Heart right ventricle (tissue), 16 donors: ENCODE measurements around the gene GSTO1. TPM values are rescaled to one million over a fixed set of nuclear protein-coding genes. Genes with fewer than 3 reads are reported as not detected.

ENCODE experiments used
- ATAC-seq, 8 donors: fragments of 200-7000 bp; cut with Tn5 transposase; one replicate each; pipeline ENCODE4 v1.9.1; 2020; ENCODE audit warnings: mild to moderate bottlenecking in 8 of 8, moderate library complexity in 8 of 8, moderate number of reproducible peaks in 1 of 8
- DNase-seq, 2 donors: peaks; one replicate each; pipeline ENCODE4 v3.0.0-alpha.2; 2020
- H3K27ac ChIP-seq, 10 donors: fragments of 200-600 bp; sonication (generic) in 2 of 10; one replicate each; pipeline versions ENCODE4 v1.5.0 to v1.8.0; 2020 to 2022; ENCODE audit warnings: mild to moderate bottlenecking in 3 of 10
- H3K27me3 ChIP-seq, 7 donors: fragments of 200-600 bp; one replicate each; pipeline ENCODE4 v1.8.0; 2021 to 2022; ENCODE audit warnings: mild to moderate bottlenecking in 2 of 7
- H3K36me3 ChIP-seq, 9 donors: fragments of 200-600 bp; sonication (generic) in 1 of 9; one replicate each; pipeline versions ENCODE4 v1.5.0 to v1.8.0; 2020 to 2022; ENCODE audit warnings: mild to moderate bottlenecking in 2 of 9
- H3K4me1 ChIP-seq, 9 donors: fragments of 200-600 bp; sonication (generic) in 1 of 9; one replicate each; pipeline versions ENCODE4 v1.5.0 to v1.8.0; 2020 to 2022; ENCODE audit warnings: mild to moderate bottlenecking in 4 of 9
- H3K4me3 ChIP-seq, 10 donors: fragments of 200-600 bp; sonication (generic) in 2 of 10; one replicate each; pipeline versions ENCODE4 v1.5.0 to v1.8.0; 2020 to 2022; ENCODE audit warnings: mild to moderate bottlenecking in 7 of 10, moderate library complexity in 2 of 10
- H3K9me3 ChIP-seq, 11 donors: fragments of 200-600 bp in 10 of 11; sonication (generic) in 2 of 11; one replicate each; pipeline versions ENCODE4 v1.5.0 to v1.8.0; 2013 to 2022; ENCODE audit warnings: mild to moderate bottlenecking in 2 of 11, control low read depth in 1 of 11, moderate library complexity in 1 of 11
- WGBS, 2 donors: extraction: QIAGEN DNeasy Blood & Tissue Kit; methylation state at CpG; one replicate each; pipeline ENCODE4 v1.1.7; 2013; ENCODE audit warnings: inconsistent platforms in 1 of 2; 5-methylcytosine and 5-hydroxymethylcytosine counted together
- intact Hi-C, 10 donors: fragments of 100-400 bp; cut with DNase I; formaldehyde crosslinking; loops; one replicate each; pipeline versions ENCODE4 v1.11.1 to v1.14.2; 2022
- polyA plus RNA-seq, 2 donors: library from polyadenylated mRNA; stranded (reverse); fragments of 200-250 nt; gene quantifications; one replicate each; pipeline ENCODE4 v1.2.3, GENCODE V29; 2013
- total RNA-seq, 10 donors: library from RNA; stranded (reverse); fragmentation: NEBNext Ultra II Directional in 3 of 10; extraction: Animal tissue kit (Norgen Biotek cat#: 25700) in 3 of 10; gene quantifications; one replicate each; pipeline versions ENCODE4 v1.2.1 to v1.2.4, GENCODE V29; 2021 to 2023
- TF ChIP-seq, protein P1 (sequence below), 9 donors: fragments of 200-600 bp; sonication (generic) in 2 of 9; IDR thresholded peaks; one replicate each; pipeline versions ENCODE4 v1.5.0 to v1.8.0; 2021 to 2022; ENCODE audit warnings: antibody characterized with exemption in 9 of 9, mild to moderate bottlenecking in 5 of 9, moderate library complexity in 1 of 9
- donor health status: Arrhythmogenic right ventricular cardiomyopathy.
- donor health status: ischemic (EF 13 %, LVEDD 7.1; RV severe dilation, severe dysfunction).
- donor health status: healthy with polysubstance abuse.
- donor health status: DM: no; HTN: yes; CAD: no.
- donor health status: DM: no; HTN: no; CAD: no.
- donor health status: ischemic (EF 25% LVEDD 6.9; RV normal size, moderate dysfunction).
- donor health status: ischemic (EF 25% LVEDD 5.7; RV mildly dilated, moderate dysfunction).
- donor health status: healthy.
- donor health status: DM: yes; HTN: yes; CAD: no.
- donor health status: Ischemic cardiomyopathy.
- donor health status: ischemic (EF 35%, LVEDD 5.7; RV mildly dilated, moderate dysfunction).
- donor health status: nonischemic (EF 11% LVEDD 7.7; RV severe dilation, severe dysfunction).
- donor health status: DM: yes; HTN: yes; CAD: no.
- donor health status: PGD.
- donor health status: ischemic (EF 29% LVEDD 5.4; RV normal size, mild dysfunction).
- donor health status: nonischemic (EF 23%, LVEDD 6.1; RV moderate dilation, normal function).

Gene GSTO1
- total and polyA plus RNA-seq, 12 donors, result 161 to 570 (median 226) TPM

DNA sequence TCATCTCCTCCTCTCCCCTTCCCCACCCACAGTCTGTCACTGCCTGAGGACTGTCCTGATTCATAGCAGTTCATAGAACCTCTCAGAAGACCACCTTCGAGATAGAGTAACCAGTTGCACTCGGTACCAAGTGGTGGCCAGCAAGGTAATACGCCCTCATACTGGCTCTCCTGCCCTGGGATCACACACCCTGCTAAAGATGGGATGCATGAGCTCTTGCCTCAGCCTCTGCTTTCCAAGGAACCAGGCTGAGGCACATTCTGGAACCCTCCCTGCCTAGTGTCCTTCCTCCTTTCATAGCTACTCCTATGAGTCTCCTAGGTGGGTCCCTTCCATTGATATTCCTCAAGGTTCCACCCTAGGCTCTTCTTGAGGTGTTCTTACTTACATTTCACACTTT lies 38.1 kb upstream of the GSTO1 start:
- intact Hi-C loops, result loop anchor here in 3 of 10 donors (10.0 kb wide), 3 partner anchors 172 to 502 kb away; no protein-coding TSS in a partner anchor
- no peaks in the 10 kb centered on the region for H3K4me1 ChIP-seq
- no peak for DNase-seq
- H3K9me3 ChIP-seq, result no peaks in the 10 kb centered on the region
- no peaks in the 10 kb centered on the region for H3K36me3 ChIP-seq
- no peak overlapping the region for H3K27ac ChIP-seq
- H3K4me3 ChIP-seq, result no peak overlapping the region
- ATAC-seq, result no peak
- H3K27me3 ChIP-seq, result peaks cover 0 to 3% (median 0%) of the 10 kb centered on the region in 7 donors
- 90 to 93% methylated on average over 3 of the region's 3 CpGs for WGBS, 2 donors
- TF ChIP-seq, protein P1, sequence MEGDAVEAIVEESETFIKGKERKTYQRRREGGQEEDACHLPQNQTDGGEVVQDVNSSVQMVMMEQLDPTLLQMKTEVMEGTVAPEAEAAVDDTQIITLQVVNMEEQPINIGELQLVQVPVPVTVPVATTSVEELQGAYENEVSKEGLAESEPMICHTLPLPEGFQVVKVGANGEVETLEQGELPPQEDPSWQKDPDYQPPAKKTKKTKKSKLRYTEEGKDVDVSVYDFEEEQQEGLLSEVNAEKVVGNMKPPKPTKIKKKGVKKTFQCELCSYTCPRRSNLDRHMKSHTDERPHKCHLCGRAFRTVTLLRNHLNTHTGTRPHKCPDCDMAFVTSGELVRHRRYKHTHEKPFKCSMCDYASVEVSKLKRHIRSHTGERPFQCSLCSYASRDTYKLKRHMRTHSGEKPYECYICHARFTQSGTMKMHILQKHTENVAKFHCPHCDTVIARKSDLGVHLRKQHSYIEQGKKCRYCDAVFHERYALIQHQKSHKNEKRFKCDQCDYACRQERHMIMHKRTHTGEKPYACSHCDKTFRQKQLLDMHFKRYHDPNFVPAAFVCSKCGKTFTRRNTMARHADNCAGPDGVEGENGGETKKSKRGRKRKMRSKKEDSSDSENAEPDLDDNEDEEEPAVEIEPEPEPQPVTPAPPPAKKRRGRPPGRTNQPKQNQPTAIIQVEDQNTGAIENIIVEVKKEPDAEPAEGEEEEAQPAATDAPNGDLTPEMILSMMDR (IDR thresholded peaks at IDR 0.05), result no peak

DNA sequence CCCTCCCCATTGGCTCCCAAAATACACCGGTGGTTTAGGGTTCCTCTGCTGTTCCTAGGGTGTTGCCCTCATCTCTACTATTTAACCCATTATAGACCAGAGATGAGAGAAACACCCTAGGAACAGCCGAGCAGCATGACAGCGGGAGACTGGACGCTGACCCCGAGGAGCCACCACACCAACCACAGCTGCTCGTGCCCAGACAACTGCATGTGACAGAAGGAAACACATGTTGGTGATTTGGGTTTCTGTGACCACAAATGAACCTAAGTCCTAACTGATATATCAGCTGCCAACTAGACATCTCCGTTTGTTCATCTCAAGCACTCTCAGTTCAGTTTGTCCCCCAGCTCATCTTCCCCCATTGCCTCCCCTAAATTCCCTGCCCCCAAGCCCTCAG lies 35.9 kb upstream of the GSTO1 start:
- no peaks in the 10 kb centered on the region for H3K9me3 ChIP-seq
- DNase-seq (no peak), ATAC-seq (no peak)
- H3K27me3 ChIP-seq, result no peaks in the 10 kb centered on the region
- no peaks in the 10 kb centered on the region for H3K36me3 ChIP-seq
- WGBS, 2 donors, result 73 to 75% methylated on average over 7 of the region's 7 CpGs
- H3K4me1 ChIP-seq, result no peaks in the 10 kb centered on the region
- no peak overlapping the region for H3K4me3 ChIP-seq
- no peak overlapping the region for H3K27ac ChIP-seq
- intact Hi-C loops, result loop anchor here in 3 of 10 donors (10.0 kb wide), 3 partner anchors 174 to 504 kb away; no protein-coding TSS in a partner anchor
- TF ChIP-seq, protein P1 (IDR thresholded peaks at IDR 0.05), result no peak

DNA sequence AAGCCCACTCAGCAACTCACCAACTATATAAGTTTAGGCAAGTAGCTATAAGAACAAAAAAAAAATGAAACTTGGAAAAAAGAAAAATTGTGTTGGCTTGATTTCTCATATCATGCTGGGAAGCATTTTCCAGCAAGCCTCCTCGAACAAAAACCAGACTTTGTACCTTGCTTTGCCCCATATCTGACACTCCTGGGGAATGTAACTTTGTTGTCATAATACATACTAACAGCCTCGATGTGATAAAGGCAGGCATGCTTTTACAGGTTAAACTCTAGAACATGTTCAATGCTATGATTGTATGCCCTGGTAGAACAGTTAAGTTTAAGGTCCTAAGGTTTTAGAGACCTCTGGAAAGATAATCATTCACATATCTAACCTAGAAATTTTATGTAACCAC lies 34.2 kb upstream of the GSTO1 start:
- WGBS, 2 donors, result 76 to 77% methylated on average over 2 of the region's 2 CpGs
- no peaks in the 10 kb centered on the region for H3K9me3 ChIP-seq
- no peak overlapping the region for H3K4me3 ChIP-seq
- no peaks in the 10 kb centered on the region for H3K27me3 ChIP-seq
- DNase-seq, result no peak
- ATAC-seq, result no peak
- H3K4me1 ChIP-seq, result no peaks in the 10 kb centered on the region
- no peak overlapping the region for H3K27ac ChIP-seq
- no peaks in the 10 kb centered on the region for H3K36me3 ChIP-seq
- intact Hi-C loops, result no loop called here
- TF ChIP-seq, protein P1 (IDR thresholded peaks at IDR 0.05), result no peak

DNA sequence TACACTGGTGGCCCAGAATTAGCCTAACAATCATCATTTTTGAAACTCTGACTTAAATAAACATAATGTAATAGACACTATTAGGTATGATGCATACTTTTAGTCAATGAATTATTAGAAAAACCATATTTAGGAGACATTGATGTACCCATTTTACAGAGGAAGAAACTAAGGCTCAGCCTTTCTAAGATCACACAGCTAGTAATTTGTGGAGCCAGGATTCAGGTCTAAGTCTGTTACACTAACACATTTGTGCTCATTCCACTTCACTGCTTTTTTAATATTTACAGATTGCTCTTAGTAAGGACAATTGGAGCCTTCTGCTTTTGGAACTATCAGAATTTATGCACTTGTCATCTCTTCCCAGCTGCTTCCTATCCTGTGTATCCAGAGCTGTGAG lies 31.4 kb upstream of the GSTO1 start:
- no peaks in the 10 kb centered on the region for H3K36me3 ChIP-seq
- DNase-seq (no peak), ATAC-seq (no peak)
- intact Hi-C loops, result no loop called here
- TF ChIP-seq, protein P1 (IDR thresholded peaks at IDR 0.05), result no peak
- no peaks in the 10 kb centered on the region for H3K9me3 ChIP-seq
- no peaks in the 10 kb centered on the region for H3K4me1 ChIP-seq
- H3K27me3 ChIP-seq, result no peaks in the 10 kb centered on the region
- H3K4me3 ChIP-seq, result no peak overlapping the region
- no peak overlapping the region for H3K27ac ChIP-seq
